H9 (cell line): ENCODE measurements around the gene PDS5B. TPM values are rescaled to one million over a fixed set of nuclear protein-coding genes. Genes with fewer than 3 reads are reported as not detected.

Source experiments
- DNase-seq: peaks from one replicate; pipeline ENCODE4 v3.0.0-alpha.2; 2017
- H2AFZ ChIP-seq: one replicate; pipeline ENCODE4 v1.6.1; 2013; ENCODE audit warnings: mild to moderate bottlenecking, low read length, control low read depth, moderate library complexity
- H2AK5ac ChIP-seq: 2 replicates; pipeline ENCODE4 v1.6.1; 2013; ENCODE audit warnings: low read length, control low read depth, mixed read lengths; ENCODE audit not compliant: insufficient read length
- H2BK120ac ChIP-seq: one replicate; pipeline ENCODE4 v1.6.1; 2013; ENCODE audit warnings: low read depth, mild to moderate bottlenecking, low read length, control low read depth, inconsistent platforms; ENCODE audit not compliant: poor library complexity, severe bottlenecking
- H2BK12ac ChIP-seq: 2 replicates; pipeline ENCODE4 v1.6.1; 2013; ENCODE audit warnings: low read length, control low read depth, mixed read lengths, low read depth; ENCODE audit not compliant: insufficient read length
- H2BK15ac ChIP-seq: 2 replicates; pipeline ENCODE4 v1.6.1; 2013; ENCODE audit warnings: low read depth, low read length, control low read depth
- H2BK20ac ChIP-seq: one replicate; pipeline ENCODE4 v1.6.1; 2013; ENCODE audit warnings: low read depth, mild to moderate bottlenecking, low read length, control low read depth, inconsistent platforms; ENCODE audit not compliant: poor library complexity, severe bottlenecking
- H2BK5ac ChIP-seq: 2 replicates; pipeline ENCODE4 v1.6.1; 2013; ENCODE audit warnings: low read length, control low read depth, mixed read lengths; ENCODE audit not compliant: insufficient read length
- H3K14ac ChIP-seq: 2 replicates; pipeline ENCODE4 v1.6.1; 2013; ENCODE audit warnings: low read length, control low read depth; ENCODE audit not compliant: insufficient read depth
- H3K18ac ChIP-seq: 2 replicates; pipeline ENCODE4 v1.6.1; 2013; ENCODE audit warnings: low read depth, mild to moderate bottlenecking, mixed read lengths, low read length, control low read depth; ENCODE audit not compliant: insufficient read length
- H3K23ac ChIP-seq: 2 replicates; pipeline ENCODE4 v1.6.1; 2013; ENCODE audit warnings: low read length, control low read depth, mixed read lengths, low read depth; ENCODE audit not compliant: insufficient read length
- H3K23me2 ChIP-seq: 2 replicates; pipeline ENCODE4 v1.6.1; 2013; ENCODE audit warnings: low read depth, mild to moderate bottlenecking, mixed read lengths, low read length, control low read depth; ENCODE audit not compliant: insufficient read length, poor library complexity, severe bottlenecking
- H3K27ac ChIP-seq: 2 replicates; pipeline ENCODE4 v1.5.1; 2013; ENCODE audit warnings: low read length, control low read depth, mixed read lengths, low read depth; ENCODE audit not compliant: insufficient read length
- H3K27me3 ChIP-seq: 2 replicates; pipeline ENCODE4 v1.6.1; 2013; ENCODE audit warnings: low read length, control low read depth, inconsistent platforms; ENCODE audit not compliant: insufficient read depth
- H3K4ac ChIP-seq: 2 replicates; pipeline ENCODE4 v1.6.1; 2013; ENCODE audit warnings: low read depth, mild to moderate bottlenecking, control low read depth, inconsistent platforms, low read length, moderate library complexity
- H3K4me1 ChIP-seq: 2 replicates; pipeline ENCODE4 v1.6.1; 2013; ENCODE audit warnings: low read length, control low read depth, inconsistent platforms; ENCODE audit not compliant: insufficient read depth
- H3K4me2 ChIP-seq: 2 replicates; pipeline ENCODE4 v1.6.1; 2013; ENCODE audit warnings: low read length, control low read depth, mixed read lengths; ENCODE audit not compliant: insufficient read length, insufficient read depth
- H3K56ac ChIP-seq: 2 replicates; pipeline ENCODE4 v1.6.1; 2013; ENCODE audit warnings: low read depth, mild to moderate bottlenecking, mixed read lengths, low read length, control low read depth; ENCODE audit not compliant: insufficient read length
- H3K79me1 ChIP-seq: 2 replicates; pipeline ENCODE4 v1.6.1; 2013; ENCODE audit warnings: low read depth, mild to moderate bottlenecking, moderate library complexity, low read length, control low read depth, inconsistent platforms; ENCODE audit not compliant: insufficient read depth, poor library complexity, severe bottlenecking
- H3K79me2 ChIP-seq: 2 replicates; pipeline ENCODE4 v1.6.1; 2013; ENCODE audit warnings: low read length, control low read depth, inconsistent platforms; ENCODE audit not compliant: insufficient read depth
- H3K9ac ChIP-seq: 2 replicates; pipeline ENCODE4 v1.6.1; 2013; ENCODE audit warnings: low read length, control low read depth, mixed read lengths; ENCODE audit not compliant: insufficient read length; ENCODE audit errors: extremely low read depth
- H3K9me3 ChIP-seq: one replicate; pipeline ENCODE4 v1.6.1; 2013; ENCODE audit warnings: low read depth, low read length, inconsistent platforms; ENCODE audit not compliant: control insufficient read depth
- H3T11ph ChIP-seq: one replicate; pipeline ENCODE4 v1.6.1; 2013; ENCODE audit warnings: mild to moderate bottlenecking, low read length, control low read depth, inconsistent platforms
- H4K20me1 ChIP-seq: one replicate; pipeline ENCODE4 v1.6.1; 2013; ENCODE audit not compliant: control insufficient read depth, insufficient read length, insufficient read depth
- H4K5ac ChIP-seq: 2 replicates; pipeline ENCODE4 v1.6.1; 2013; ENCODE audit warnings: low read depth, mild to moderate bottlenecking, mixed read lengths, low read length, control low read depth; ENCODE audit not compliant: insufficient read length
- H4K8ac ChIP-seq: replicated peaks from 2 replicates; pipeline ENCODE4 v1.6.1; 2013; ENCODE audit warnings: low read length, control low read depth, mixed read lengths, low read depth; ENCODE audit not compliant: insufficient read length
- H4K91ac ChIP-seq: 2 replicates; pipeline ENCODE4 v1.6.1; 2013; ENCODE audit warnings: low read depth, mild to moderate bottlenecking, moderate library complexity, mixed read lengths, low read length, control low read depth; ENCODE audit not compliant: insufficient read length
- H3K27ac Mint-ChIP-seq, 3 experiments: 2 replicates in 2 of 3; 3 replicates in 1 of 3; pipeline ENCODE4 v1.8.0; 2020 to 2021; ENCODE audit warnings: mixed read lengths in 3 of 3, mild to moderate bottlenecking in 1 of 3, moderate library complexity in 1 of 3
- H3K27me3 Mint-ChIP-seq: 2 replicates; pipeline ENCODE4 v1.8.0; 2021; ENCODE audit warnings: low read depth, mild to moderate bottlenecking, moderate library complexity, mixed read lengths
- H3K36me3 Mint-ChIP-seq, 3 experiments: 2 replicates in 2 of 3; 3 replicates in 1 of 3; pipeline ENCODE4 v1.8.0; 2020 to 2021; ENCODE audit warnings: low read depth in 3 of 3, mixed read lengths in 3 of 3; ENCODE audit not compliant: insufficient read depth in 1 of 3
- H3K4me1 Mint-ChIP-seq, 2 experiments: 2 replicates each; pipeline ENCODE4 v1.8.0; 2020; ENCODE audit warnings: mixed read lengths in 2 of 2
- H3K4me3 Mint-ChIP-seq, 2 experiments: 2 replicates in 1 of 2; 3 replicates in 1 of 2; pipeline ENCODE4 v1.8.0; 2020 to 2021; ENCODE audit warnings: mild to moderate bottlenecking in 2 of 2, mixed read lengths in 2 of 2, moderate library complexity in 1 of 2
- H3K9me3 Mint-ChIP-seq, 2 experiments: 2 replicates in 1 of 2; 3 replicates in 1 of 2; pipeline ENCODE4 v1.8.0; 2020; ENCODE audit warnings: mild to moderate bottlenecking in 2 of 2, mixed read lengths in 2 of 2, moderate library complexity in 1 of 2
- CTCF ChIP-seq: fragments of 200-600 bp; sonication (generic); conservative IDR thresholded peaks from 3 replicates; pipeline ENCODE4 v1.8.0; 2021; ENCODE audit warnings: antibody characterized with exemption, mild to moderate bottlenecking
- WGBS: extraction: QIAGEN DNeasy Blood & Tissue Kit; methylation state at CpG from one replicate; pipeline ENCODE4 v1.1.7; 2013; ENCODE audit warnings: missing lambda C conversion rate, low lambda C conversion rate, mixed read lengths; ENCODE audit not compliant: insufficient read length; ENCODE audit errors: extremely low coverage; 5-methylcytosine and 5-hydroxymethylcytosine counted together
- total RNA-seq: library from RNA; stranded (reverse); gene quantifications from 2 replicates; pipeline ENCODE4 v1.2.1, GENCODE V29; 2021

The PDS5B gene
- total RNA-seq, 1 experiment from 2014 or later: 50.0 TPM

- no peak overlapping the region for H3T11ph ChIP-seq
- no peak overlapping the region for H3K4ac ChIP-seq
- Mint-ChIP-seq H3K27ac (no peak overlapping the region; a peak in 1 of 7 replicates), H3K36me3 (peaks cover 0 to 24% (median 8%) of the 10 kb centered on the region in 3 experiments; a peak in 4 of 7 replicates), H3K9me3 (no peaks in the 10 kb centered on the region), H3K4me1 (peaks cover 0 to 12% of the 10 kb centered on the region in 2 experiments; a peak in 3 of 4 replicates), H3K27me3 (no peaks in the 10 kb centered on the region), H3K4me3 (no peak overlapping the region)
- no peak overlapping the region for H3K9ac ChIP-seq
- H3K14ac ChIP-seq: no peak overlapping the region
- H3K23ac ChIP-seq: no peak overlapping the region
- DNase-seq: no peak
- H3K4me2 ChIP-seq: no peak overlapping the region
- H2BK20ac ChIP-seq: no peak overlapping the region
- no CpG with 5 or more reads among the region's 1 CpG for WGBS
- H3K18ac ChIP-seq: no peak overlapping the region
- no peak overlapping the region for H4K8ac ChIP-seq
- no peak overlapping the region for H2BK12ac ChIP-seq
- no peak overlapping the region for H4K91ac ChIP-seq
- no peaks in the 10 kb centered on the region for H4K20me1 ChIP-seq
- H3K27ac ChIP-seq: no peak overlapping the region
- no peaks in the 10 kb centered on the region for H3K27me3 ChIP-seq
- no peak overlapping the region for H3K56ac ChIP-seq
- H4K5ac ChIP-seq: no peak overlapping the region
- H3K4me1 ChIP-seq: no peaks in the 10 kb centered on the region
- no peak overlapping the region for H2AFZ ChIP-seq
- no peak for TF ChIP-seq CTCF
- H3K79me2 ChIP-seq: no peaks in the 10 kb centered on the region
- no peaks in the 10 kb centered on the region for H3K79me1 ChIP-seq
- H2AK5ac ChIP-seq: no peak overlapping the region
- H3K23me2 ChIP-seq: no peaks in the 10 kb centered on the region
- no peak overlapping the region for H2BK120ac ChIP-seq
- no peaks in the 10 kb centered on the region for H3K9me3 ChIP-seq
- no peak overlapping the region for H2BK5ac ChIP-seq
- no peak overlapping the region for H2BK15ac ChIP-seq
These were observed 159.3 kb downstream of the PDS5B start for GRCh38 chr13:32745509-32745908.
